Peyer's patch (tissue), 4 donors: ENCODE results near the gene LBX2. TPM values are rescaled to one million over a fixed set of nuclear protein-coding genes. Genes with fewer than 3 reads are reported as not detected.

Experiments used
- DNase-seq, 3 donors: peaks; one replicate each; pipeline ENCODE4 v3.0.0-alpha.2; 2017 to 2019
- H3K27ac ChIP-seq, 4 donors: fragments of 200-600 bp; sonication (generic); one replicate each; pipeline ENCODE4 v1.5.1; 2016 to 2019
- H3K27me3 ChIP-seq, 2 donors: fragments of 200-600 bp; sonication (generic); one replicate each; pipeline ENCODE4 v1.5.1; 2019
- H3K36me3 ChIP-seq, 3 donors: fragments of 200-600 bp; sonication (generic); one replicate each; pipeline ENCODE4 v1.5.1; 2016 to 2019
- H3K4me1 ChIP-seq, 4 donors: fragments of 200-600 bp; sonication (generic); one replicate each; pipeline ENCODE4 v1.5.1; 2016 to 2019
- H3K4me3 ChIP-seq, 4 donors: fragments of 200-600 bp; sonication (generic); 1 replicate in 3 of 4; 2 replicates in 1 of 4; pipeline ENCODE4 v1.5.1; 2016 to 2019; ENCODE audit warnings: mild to moderate bottlenecking in 1 of 4
- H3K9me3 ChIP-seq, 4 donors: fragments of 200-600 bp; sonication (generic); one replicate each; pipeline ENCODE4 v1.5.1; 2016 to 2019; ENCODE audit warnings: mild to moderate bottlenecking in 1 of 4
- POLR2A ChIP-seq, 2 donors: fragments of 450-650 bp; IDR thresholded peaks; one replicate each; pipeline ENCODE4 v1.5.1; 2017; ENCODE audit warnings: antibody characterized with exemption in 2 of 2, mild to moderate bottlenecking in 2 of 2, moderate library complexity in 2 of 2
- total RNA-seq, 4 donors: library from RNA; depleted of rRNA; stranded (reverse); fragments of >200 nt; gene quantifications; one replicate each; pipeline ENCODE4 v1.1.0, GENCODE V29; 2016
- TF ChIP-seq, protein P1 (sequence below), 6 experiments: fragments of 450-650 bp in 4 of 6; fragments of 200-600 bp in 2 of 6; sonication (generic) in 1 of 6; IDR thresholded peaks; one replicate each; pipeline ENCODE4 v1.5.1; 2017 to 2019; ENCODE audit warnings: antibody characterized with exemption in 6 of 6, mild to moderate bottlenecking in 3 of 6, moderate library complexity in 1 of 6

Gene LBX2
- total RNA-seq, 4 donors from 2014 or later = 2.8 to 6.9 (median 6.8) TPM; not detected in 1

DNA sequence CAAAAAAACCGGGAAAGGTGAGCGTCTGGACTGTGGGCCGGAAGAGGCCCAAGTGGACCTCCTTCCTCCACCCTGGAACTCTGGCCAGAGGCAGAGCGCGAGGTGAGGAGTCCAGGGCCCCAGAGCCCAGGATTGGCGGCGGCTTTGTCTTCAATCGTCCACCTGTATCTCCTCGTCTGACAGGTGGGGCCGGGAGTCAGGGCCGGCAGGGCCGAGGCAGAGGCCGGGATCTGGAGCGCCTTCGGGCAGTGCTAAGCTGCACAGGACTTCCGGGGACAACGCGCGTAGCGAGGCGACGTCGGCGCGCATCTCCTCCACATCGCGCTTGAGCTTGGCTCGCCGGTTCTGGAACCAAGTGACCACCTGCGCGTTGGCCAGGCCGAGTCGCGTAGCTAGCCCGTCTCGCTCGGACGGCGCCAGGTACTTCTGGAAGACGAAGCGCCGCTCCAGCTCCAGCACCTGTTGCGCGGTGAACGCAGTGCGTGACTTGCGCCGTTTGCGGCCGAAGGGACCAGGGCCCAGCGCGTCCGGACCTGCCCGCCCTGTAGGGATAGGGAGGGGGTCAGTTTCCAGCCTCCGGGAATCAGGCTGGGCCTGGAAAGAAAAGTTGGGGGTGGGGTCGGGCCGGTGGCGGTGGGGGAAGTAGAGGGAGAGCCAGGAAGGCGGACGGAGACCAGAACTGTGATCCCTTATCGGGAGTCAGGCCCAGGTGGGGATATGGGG lies 1.5 kb downstream of the LBX2 start:
- Histone ChIP-seq H3K4me1 (peaks cover 3 to 42% (median 21%) of the 10 kb centered on the region in 4 donors), H3K9me3 (no peaks in the 10 kb centered on the region), H3K36me3 (peaks cover 0 to 16% (median 0%) of the 10 kb centered on the region in 3 donors), H3K27ac (peak overlapping the region in 3 of 4 donors; percentile 16 to 49 (median 25)), H3K4me3 (peak overlapping the region; percentile 30 to 60 (median 52)), H3K27me3 (no peaks in the 10 kb centered on the region)
- peak in 2 of 3 donors; percentile 68 to 74 for DNase-seq
- TF ChIP-seq POLR2A (IDR thresholded peaks at IDR 0.05) = no peak
- TF ChIP-seq, protein P1, sequence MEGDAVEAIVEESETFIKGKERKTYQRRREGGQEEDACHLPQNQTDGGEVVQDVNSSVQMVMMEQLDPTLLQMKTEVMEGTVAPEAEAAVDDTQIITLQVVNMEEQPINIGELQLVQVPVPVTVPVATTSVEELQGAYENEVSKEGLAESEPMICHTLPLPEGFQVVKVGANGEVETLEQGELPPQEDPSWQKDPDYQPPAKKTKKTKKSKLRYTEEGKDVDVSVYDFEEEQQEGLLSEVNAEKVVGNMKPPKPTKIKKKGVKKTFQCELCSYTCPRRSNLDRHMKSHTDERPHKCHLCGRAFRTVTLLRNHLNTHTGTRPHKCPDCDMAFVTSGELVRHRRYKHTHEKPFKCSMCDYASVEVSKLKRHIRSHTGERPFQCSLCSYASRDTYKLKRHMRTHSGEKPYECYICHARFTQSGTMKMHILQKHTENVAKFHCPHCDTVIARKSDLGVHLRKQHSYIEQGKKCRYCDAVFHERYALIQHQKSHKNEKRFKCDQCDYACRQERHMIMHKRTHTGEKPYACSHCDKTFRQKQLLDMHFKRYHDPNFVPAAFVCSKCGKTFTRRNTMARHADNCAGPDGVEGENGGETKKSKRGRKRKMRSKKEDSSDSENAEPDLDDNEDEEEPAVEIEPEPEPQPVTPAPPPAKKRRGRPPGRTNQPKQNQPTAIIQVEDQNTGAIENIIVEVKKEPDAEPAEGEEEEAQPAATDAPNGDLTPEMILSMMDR (IDR thresholded peaks at IDR 0.05) = no peak

- H3K4me3 ChIP-seq = peak overlapping the region in 3 of 4 donors; percentile 50 to 60 (median 53)
- peaks cover 0 to 23% (median 0%) of the 10 kb centered on the region in 3 donors for H3K36me3 ChIP-seq
- peak overlapping the region in 1 of 4 donors; percentile 49 for H3K27ac ChIP-seq
- H3K27me3 ChIP-seq = no peaks in the 10 kb centered on the region
- H3K9me3 ChIP-seq = no peaks in the 10 kb centered on the region
- H3K4me1 ChIP-seq = peaks cover 3 to 38% (median 19%) of the 10 kb centered on the region in 4 donors
- no peak for TF ChIP-seq POLR2A (IDR thresholded peaks at IDR 0.05)
- TF ChIP-seq, protein P1 (IDR thresholded peaks at IDR 0.05) = no peak
- no peak for DNase-seq
These were observed 2.2 kb downstream of the LBX2 start for GRCh38 chr2:74496997-74497776.

DNA sequence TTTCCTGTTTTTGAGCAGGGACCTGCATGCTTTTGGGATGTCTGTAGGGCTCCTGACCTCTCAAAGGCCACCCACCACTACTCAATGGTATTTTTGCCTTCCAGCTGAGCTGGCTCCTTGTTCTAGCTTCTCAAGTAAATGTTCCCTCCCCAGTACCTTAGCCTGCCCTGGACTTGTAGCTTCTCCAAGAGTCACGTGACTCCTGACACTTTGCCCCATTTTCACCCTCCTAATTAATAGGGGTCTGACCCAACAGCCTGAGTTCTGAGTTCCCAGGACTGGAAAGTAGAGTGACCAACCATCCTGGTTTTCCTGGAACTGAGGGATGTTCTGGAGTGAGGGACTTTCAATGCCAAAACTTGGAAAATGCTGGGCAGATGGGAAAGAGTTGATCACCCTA lies 4.0 kb downstream of the LBX2 start:
- no peak for TF ChIP-seq POLR2A (IDR thresholded peaks at IDR 0.05)
- TF ChIP-seq, protein P1 (IDR thresholded peaks at IDR 0.05) = no peak
- peaks cover 3 to 29% (median 19%) of the 10 kb centered on the region in 4 donors for H3K4me1 ChIP-seq
- H3K4me3 ChIP-seq = no peak overlapping the region
- peak in 1 of 3 donors; percentile 5 for DNase-seq
- H3K27ac ChIP-seq = no peak overlapping the region
- H3K27me3 ChIP-seq = no peaks in the 10 kb centered on the region
- peaks cover 0 to 41% (median 0%) of the 10 kb centered on the region in 3 donors for H3K36me3 ChIP-seq
- no peaks in the 10 kb centered on the region for H3K9me3 ChIP-seq

DNA sequence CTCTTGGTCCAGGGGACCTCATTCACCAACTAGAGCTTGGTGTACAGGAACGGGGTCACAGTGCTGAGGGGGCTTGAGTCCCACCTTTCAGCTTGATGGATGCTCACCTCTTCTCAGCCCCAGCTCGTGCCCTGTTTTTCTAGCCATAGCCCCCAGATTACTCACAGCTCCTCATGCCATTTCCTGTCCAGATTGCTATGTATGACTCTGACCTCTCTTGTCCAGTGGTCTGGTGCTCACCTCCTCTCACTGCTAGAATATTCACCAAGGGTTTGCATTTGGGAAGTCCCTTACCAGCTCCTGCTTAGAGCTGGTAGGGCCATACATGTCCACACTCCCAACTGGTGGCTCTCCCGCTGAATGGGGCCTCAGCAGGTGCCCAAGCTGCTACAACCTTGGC lies 5.9 kb downstream of the LBX2 start:
- TF ChIP-seq, protein P1 (IDR thresholded peaks at IDR 0.05) = no peak
- no peak for TF ChIP-seq POLR2A (IDR thresholded peaks at IDR 0.05)
- peak in 1 of 3 donors; percentile 7 for DNase-seq
- Histone ChIP-seq H3K27ac (no peak overlapping the region), H3K4me3 (no peak overlapping the region), H3K27me3 (no peaks in the 10 kb centered on the region), H3K9me3 (no peaks in the 10 kb centered on the region), H3K36me3 (peaks cover 0 to 52% (median 0%) of the 10 kb centered on the region in 3 donors), H3K4me1 (peaks cover 2 to 20% (median 7%) of the 10 kb centered on the region in 4 donors)

DNA sequence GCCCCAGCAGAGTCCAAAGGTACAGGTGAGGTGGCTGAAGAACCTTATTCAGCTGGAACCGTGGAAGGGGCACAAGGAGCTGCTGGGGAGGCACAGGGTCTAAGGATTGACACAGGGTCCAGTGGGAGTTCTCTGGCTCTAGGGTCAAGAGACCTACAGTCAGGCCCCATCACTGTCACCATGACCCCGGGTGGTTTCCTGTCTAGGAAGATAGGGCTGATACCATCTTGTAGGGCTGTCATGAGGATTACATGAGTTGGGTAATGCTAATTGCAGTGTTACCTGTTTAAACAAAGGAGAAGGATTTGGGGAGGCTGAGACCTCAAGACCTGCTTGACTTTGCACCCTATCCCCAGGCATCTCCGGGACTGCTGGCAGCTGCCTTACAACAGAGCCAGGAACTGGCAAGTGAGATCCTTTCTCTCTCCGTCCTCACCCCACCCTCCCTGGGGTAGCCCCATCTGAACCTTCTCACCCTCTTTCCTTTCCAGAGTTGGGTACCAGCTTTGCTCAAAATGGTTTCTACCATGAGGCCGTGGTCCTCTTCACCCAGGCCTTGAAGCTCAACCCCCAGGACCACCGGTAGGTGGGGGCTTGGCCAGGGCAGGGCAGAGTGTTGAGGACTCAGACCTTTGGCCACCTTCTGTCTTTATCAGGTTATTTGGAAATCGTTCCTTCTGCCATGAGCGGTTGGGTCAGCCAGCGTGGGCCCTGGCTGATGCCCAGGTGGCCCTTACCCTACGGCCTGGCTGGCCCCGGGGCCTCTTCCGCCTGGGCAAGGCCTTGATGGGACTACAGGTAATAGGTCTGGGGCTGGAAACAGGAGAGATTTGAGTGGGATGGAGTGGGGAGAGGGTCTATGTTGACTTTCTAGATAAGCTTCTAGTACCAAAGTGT lies 7.5 kb downstream of the LBX2 start:
- peaks cover 0 to 60% (median 0%) of the 10 kb centered on the region in 3 donors for H3K36me3 ChIP-seq
- TF ChIP-seq, protein P1 (IDR thresholded peaks at IDR 0.05) = no peak
- no peak for TF ChIP-seq POLR2A (IDR thresholded peaks at IDR 0.05)
- peaks cover 0 to 8% (median 1%) of the 10 kb centered on the region in 4 donors for H3K4me1 ChIP-seq
- H3K27ac ChIP-seq = no peak overlapping the region
- no peaks in the 10 kb centered on the region for H3K27me3 ChIP-seq
- H3K9me3 ChIP-seq = no peaks in the 10 kb centered on the region
- DNase-seq = no peak
- no peak overlapping the region for H3K4me3 ChIP-seq
